GM23338 (cell line): ENCODE results near the gene NME9. TPM values are rescaled to one million over a fixed set of nuclear protein-coding genes. Genes with fewer than 3 reads are reported as not detected.
A peak's percentile ranks its signal among the peaks of the same experiment; 100 is the strongest.

Experiments used
- ATAC-seq: fragments of 200-7000 bp; cut with Tn5 transposase; 3 replicates; pipeline ENCODE4 v1.9.1; 2020
- DNase-seq: peaks from one replicate; pipeline ENCODE4 v3.0.0-alpha.2; 2015; ENCODE audit warnings: low spot score
- H2AFZ ChIP-seq: fragments of 200-600 bp; sonication (generic); 2 replicates; pipeline ENCODE4 v1.8.0; 2016; ENCODE audit warnings: antibody characterized with exemption, mild to moderate bottlenecking, moderate library complexity
- H3F3A ChIP-seq: fragments of 200-600 bp; sonication (generic); replicated peaks from 2 replicates; pipeline ENCODE4 v1.8.0; 2017; ENCODE audit warnings: antibody characterized with exemption, mixed run types, low read depth
- H3K27ac ChIP-seq: fragments of 200-600 bp; sonication (generic); 2 replicates; pipeline ENCODE4 v1.6.1; 2016; ENCODE audit warnings: low read depth
- H3K27me3 ChIP-seq: fragments of 200-600 bp; sonication (generic); 2 replicates; pipeline ENCODE4 v1.8.0; 2016; ENCODE audit warnings: mild to moderate bottlenecking, mixed run types, moderate library complexity; ENCODE audit not compliant: insufficient read depth
- H3K36me3 ChIP-seq: fragments of 200-600 bp; sonication (generic); 2 replicates; pipeline ENCODE4 v1.8.0; 2016; ENCODE audit warnings: mild to moderate bottlenecking; ENCODE audit not compliant: insufficient read depth
- H3K4me1 ChIP-seq: fragments of 200-600 bp; sonication (generic); 2 replicates; pipeline ENCODE4 v1.8.0; 2016; ENCODE audit warnings: mild to moderate bottlenecking, moderate library complexity; ENCODE audit not compliant: insufficient read depth
- H3K4me2 ChIP-seq: fragments of 200-600 bp; sonication (generic); 2 replicates; pipeline ENCODE4 v1.7.1; 2017; ENCODE audit warnings: mixed run types
- H3K4me3 ChIP-seq: fragments of 200-600 bp; sonication (generic); 2 replicates; pipeline ENCODE4 v1.6.1; 2016; ENCODE audit warnings: mixed run types
- H3K79me2 ChIP-seq: fragments of 200-600 bp; sonication (generic); replicated peaks from 2 replicates; pipeline ENCODE4 v1.8.0; 2017; ENCODE audit warnings: mild to moderate bottlenecking; ENCODE audit not compliant: insufficient read depth
- H3K9me2 ChIP-seq: fragments of 200-600 bp; sonication (generic); 2 replicates; pipeline ENCODE4 v1.8.0; 2017; ENCODE audit not compliant: insufficient read depth
- H4K20me1 ChIP-seq: fragments of 200-600 bp; sonication (generic); replicated peaks from 2 replicates; pipeline ENCODE4 v1.8.0; 2017; ENCODE audit warnings: mild to moderate bottlenecking; ENCODE audit not compliant: insufficient read depth
- H3K27ac Mint-ChIP-seq: 2 replicates; pipeline ENCODE4 v1.8.0; 2020; ENCODE audit warnings: inconsistent platforms, mild to moderate bottlenecking, moderate library complexity, mixed read lengths
- H3K27me3 Mint-ChIP-seq: 3 replicates; pipeline ENCODE4 v1.8.0; 2022; ENCODE audit warnings: low read depth, mild to moderate bottlenecking, moderate library complexity, mixed read lengths, inconsistent platforms; ENCODE audit not compliant: insufficient read depth, poor library complexity
- H3K36me3 Mint-ChIP-seq: 3 replicates; pipeline ENCODE4 v1.8.0; 2021; ENCODE audit warnings: low read depth, mild to moderate bottlenecking, inconsistent platforms, moderate library complexity, mixed read lengths
- H3K4me1 Mint-ChIP-seq: 3 replicates; pipeline ENCODE4 v1.8.0; 2020; ENCODE audit warnings: mild to moderate bottlenecking, inconsistent platforms, mixed read lengths
- H3K4me3 Mint-ChIP-seq: 3 replicates; pipeline ENCODE4 v1.8.0; 2021; ENCODE audit warnings: moderate library complexity, mild to moderate bottlenecking, inconsistent platforms, mixed read lengths
- H3K9me3 Mint-ChIP-seq: 3 replicates; pipeline ENCODE4 v1.8.0; 2020; ENCODE audit warnings: moderate library complexity, mild to moderate bottlenecking, inconsistent platforms, mixed read lengths
- CTCF ChIP-seq, 2 experiments: fragments of 200-600 bp in 1 of 2; sonication (generic) in 1 of 2; conservative IDR thresholded peaks; 2 replicates each; pipeline versions ENCODE4 v1.5.1 to v1.6.1; 2016 to 2017; ENCODE audit warnings: antibody characterized with exemption in 2 of 2, low read depth in 2 of 2, mild to moderate bottlenecking in 2 of 2, moderate library complexity in 1 of 2
- EZH2 ChIP-seq: fragments of 200-600 bp; sonication (generic); IDR thresholded peaks from one replicate; pipeline ENCODE4 v1.8.0; 2017; ENCODE audit warnings: antibody characterized with exemption, mild to moderate bottlenecking, low read depth; ENCODE audit not compliant: unreplicated experiment
- EZH2phosphoT487 ChIP-seq: fragments of 200-600 bp; sonication (generic); IDR thresholded peaks from one replicate; pipeline ENCODE4 v1.8.1; 2018; ENCODE audit warnings: antibody characterized with exemption; ENCODE audit not compliant: unreplicated experiment
- ZNF331 ChIP-seq: fragments of 250-450 bp; sonication (Bioruptor Pico); IDR thresholded peaks from 2 replicates; pipeline ENCODE4 v1.5.0; 2020; ENCODE audit warnings: low read depth, mild to moderate bottlenecking, moderate library complexity
- ZNF462 ChIP-seq: fragments of 250-450 bp; sonication (Bioruptor Pico); IDR thresholded peaks from 2 replicates; pipeline ENCODE4 v1.5.0; 2020; ENCODE audit warnings: mild to moderate bottlenecking, moderate library complexity
- polyA plus RNA-seq: library from polyadenylated mRNA; unstranded; fragments of >200 nt; fragmentation: Nextera tagmentation; extraction: Ambion mirVana; gene quantifications from 2 replicates; pipeline ENCODE4 v1.2.1, GENCODE V29; 2016
- total RNA-seq: library from RNA; depleted of rRNA; stranded (reverse); fragments of >200 nt; shearing (Covaris generic); gene quantifications from 2 replicates; pipeline ENCODE4 v1.2.3, GENCODE V29; 2014

The NME9 gene
- total and polyA plus RNA-seq, 2 experiments from 2014 or later = 0.14 to 2.0 TPM

DNA sequence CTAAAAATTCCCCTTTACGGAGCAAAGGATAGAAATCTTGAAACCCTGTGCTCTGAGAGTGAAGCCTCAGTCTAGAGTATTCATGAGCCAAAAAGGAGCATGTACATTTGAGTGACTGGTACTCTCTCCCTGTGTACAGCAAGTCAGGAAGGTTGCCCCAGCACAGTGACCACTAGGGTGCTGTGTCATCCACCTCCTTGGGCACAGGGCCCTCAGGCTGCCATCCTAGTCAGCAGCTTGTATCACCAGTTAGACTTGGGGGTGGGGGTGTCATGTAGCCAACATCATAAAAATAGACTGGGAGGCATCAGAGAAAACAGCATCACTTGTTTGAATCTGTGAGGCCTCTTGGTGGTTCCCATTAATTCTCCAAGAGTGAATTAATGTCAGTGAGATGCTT, 12.0 kb downstream of the NME9 start:
- H4K20me1 ChIP-seq = no peaks in the 10 kb centered on the region
- Mint-ChIP-seq H3K27me3 (peaks cover 4% of the 10 kb centered on the region), H3K36me3 (no peaks in the 10 kb centered on the region), H3K4me1 (peaks cover 12% of the 10 kb centered on the region), H3K4me3 (no peak overlapping the region), H3K27ac (no peak overlapping the region), H3K9me3 (no peaks in the 10 kb centered on the region; the same call in 2 of the 3 replicates)
- no peaks in the 10 kb centered on the region; the same call in 1 of the 2 replicates for H3F3A ChIP-seq
- DNase-seq = no peak
- H3K4me3 ChIP-seq = no peak overlapping the region
- no peaks in the 10 kb centered on the region for H3K36me3 ChIP-seq
- H3K27me3 ChIP-seq = no peaks in the 10 kb centered on the region
- TF ChIP-seq CTCF (conservative IDR thresholded peaks at IDR 0.05; ENCODE audit: low read depth in 2 of 2) (0 out of 4 replicates have a peak, but pooled peaks of 1 of the 2 experiments have one; percentile 5), ZNF462 (CRISPR knock-in tag) (no peak)
- no peak overlapping the region for H3K27ac ChIP-seq
- peaks cover 3% of the 10 kb centered on the region for H3K4me1 ChIP-seq
- no peak for ATAC-seq
- no peak overlapping the region for H2AFZ ChIP-seq
- no peaks in the 10 kb centered on the region for H3K9me2 ChIP-seq
- H3K79me2 ChIP-seq = no peaks in the 10 kb centered on the region
- no peak overlapping the region for H3K4me2 ChIP-seq

DNA sequence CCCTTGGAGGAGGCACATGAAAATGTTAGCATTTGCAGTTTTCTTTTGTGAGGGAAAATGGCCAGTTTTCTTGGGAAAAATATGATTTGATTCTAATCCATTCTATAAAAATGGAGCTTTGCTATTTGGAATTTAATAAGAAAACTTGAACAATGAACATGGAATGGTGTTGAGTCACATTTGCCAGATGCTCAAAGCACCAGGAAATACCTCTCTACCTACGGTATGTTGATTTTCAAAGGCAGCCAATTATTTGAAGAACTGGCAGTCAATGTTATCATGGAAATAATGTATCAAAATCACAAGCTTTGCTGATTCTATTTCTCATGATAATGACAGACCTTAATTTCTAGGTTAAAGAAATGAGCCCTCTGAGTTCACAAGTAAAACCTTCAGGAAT, 14.9 kb downstream of the NME9 start:
- ATAC-seq = no peak
- no peak overlapping the region for H3K4me2 ChIP-seq
- TF ChIP-seq EZH2phosphoT487 (no peak), EZH2 (no peak), ZNF331 (CRISPR knock-in tag) (no peak)

More for the DNA sequence above, 14.9 kb downstream of the NME9 start:
- Histone ChIP-seq H3K36me3 (no peaks in the 10 kb centered on the region), H3K9me2 (no peaks in the 10 kb centered on the region), H3K79me2 (no peaks in the 10 kb centered on the region), H3K27me3 (no peaks in the 10 kb centered on the region), H3K4me1 (no peaks in the 10 kb centered on the region), H3K27ac (no peak overlapping the region), H3F3A (no peaks in the 10 kb centered on the region), H2AFZ (no peak overlapping the region; the same call in 1 of the 2 replicates), H4K20me1 (no peaks in the 10 kb centered on the region), H3K4me3 (no peak overlapping the region)
- peaks cover 8% of the 10 kb centered on the region; the same call in 2 of the 3 replicates for H3K9me3 Mint-ChIP-seq
- H3K4me3 Mint-ChIP-seq = no peak overlapping the region
- H3K36me3 Mint-ChIP-seq = peaks cover 4% of the 10 kb centered on the region; the same call in 2 of the 3 replicates
- peaks cover 4% of the 10 kb centered on the region for H3K27me3 Mint-ChIP-seq
- no peaks in the 10 kb centered on the region for H3K4me1 Mint-ChIP-seq
- no peak for DNase-seq
- no peak overlapping the region for H3K27ac Mint-ChIP-seq
